Upper lobe of left lung (tissue), 4 donors: ENCODE data around the gene OR2W3.

Experiments
- EP300 ChIP-seq, 4 donors: sonication (generic); formaldehyde crosslinking; IDR thresholded peaks; one replicate each; pipeline ENCODE4 v1.5.1; 2017; ENCODE audit warnings: antibody characterized with exemption in 4 of 4, control low read depth in 2 of 4
- POLR2A ChIP-seq, 4 donors: fragments of 450-650 bp; IDR thresholded peaks; one replicate each; pipeline ENCODE4 v1.5.1; 2016 to 2017; ENCODE audit warnings: antibody characterized with exemption in 4 of 4, mild to moderate bottlenecking in 2 of 4
- POLR2AphosphoS5 ChIP-seq, 2 donors: sonication (generic); formaldehyde crosslinking; IDR thresholded peaks; one replicate each; pipeline ENCODE4 v1.5.1; 2017; ENCODE audit warnings: antibody characterized with exemption in 2 of 2
- TF ChIP-seq, protein P1 (sequence below), 6 experiments: fragments of 450-650 bp in 4 of 6; fragments of 200-600 bp in 2 of 6; sonication (generic) in 2 of 6; IDR thresholded peaks; one replicate each; pipeline ENCODE4 v1.5.1; 2016 to 2019; ENCODE audit warnings: antibody characterized with exemption in 6 of 6

DNA sequence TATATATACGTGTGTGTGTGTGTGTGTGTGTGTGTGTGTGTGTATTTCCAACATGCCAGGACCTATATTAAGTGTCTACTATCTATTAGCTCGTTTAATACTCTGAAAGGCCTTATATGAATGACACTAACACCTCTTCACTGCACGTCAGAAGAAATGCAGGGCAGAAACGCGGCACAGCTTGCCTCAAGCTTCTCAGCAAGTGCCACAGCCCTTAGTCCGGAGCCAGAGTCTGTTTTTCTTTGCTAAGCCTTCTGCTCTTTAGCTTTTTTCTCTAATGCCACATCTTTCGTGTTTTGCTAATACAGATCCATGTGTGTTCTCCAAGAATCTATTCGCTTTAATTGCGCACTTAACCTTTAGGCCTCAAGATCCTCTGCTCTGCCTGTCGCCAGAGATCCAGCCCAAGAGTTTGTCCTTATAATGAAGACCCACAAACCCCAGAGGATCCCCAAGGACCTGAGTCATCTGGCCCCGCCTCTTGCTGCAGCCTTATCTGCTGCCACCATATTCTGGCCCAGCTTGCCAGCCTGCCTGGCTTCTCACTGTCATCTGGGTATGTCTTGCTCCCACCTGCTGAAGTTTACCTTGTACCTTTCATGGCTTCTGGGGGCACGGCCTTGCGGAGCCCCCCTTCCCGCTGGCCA is 40.4 kb upstream of the OR2W3 start:
- TF ChIP-seq, protein P1, sequence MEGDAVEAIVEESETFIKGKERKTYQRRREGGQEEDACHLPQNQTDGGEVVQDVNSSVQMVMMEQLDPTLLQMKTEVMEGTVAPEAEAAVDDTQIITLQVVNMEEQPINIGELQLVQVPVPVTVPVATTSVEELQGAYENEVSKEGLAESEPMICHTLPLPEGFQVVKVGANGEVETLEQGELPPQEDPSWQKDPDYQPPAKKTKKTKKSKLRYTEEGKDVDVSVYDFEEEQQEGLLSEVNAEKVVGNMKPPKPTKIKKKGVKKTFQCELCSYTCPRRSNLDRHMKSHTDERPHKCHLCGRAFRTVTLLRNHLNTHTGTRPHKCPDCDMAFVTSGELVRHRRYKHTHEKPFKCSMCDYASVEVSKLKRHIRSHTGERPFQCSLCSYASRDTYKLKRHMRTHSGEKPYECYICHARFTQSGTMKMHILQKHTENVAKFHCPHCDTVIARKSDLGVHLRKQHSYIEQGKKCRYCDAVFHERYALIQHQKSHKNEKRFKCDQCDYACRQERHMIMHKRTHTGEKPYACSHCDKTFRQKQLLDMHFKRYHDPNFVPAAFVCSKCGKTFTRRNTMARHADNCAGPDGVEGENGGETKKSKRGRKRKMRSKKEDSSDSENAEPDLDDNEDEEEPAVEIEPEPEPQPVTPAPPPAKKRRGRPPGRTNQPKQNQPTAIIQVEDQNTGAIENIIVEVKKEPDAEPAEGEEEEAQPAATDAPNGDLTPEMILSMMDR (IDR thresholded peaks at IDR 0.05), result no peak
- no peak for TF ChIP-seq POLR2A (IDR thresholded peaks at IDR 0.05)
- TF ChIP-seq EP300 (IDR thresholded peaks at IDR 0.05), result no peak
- TF ChIP-seq POLR2AphosphoS5 (IDR thresholded peaks at IDR 0.05), result no peak
